SKM-1 treated with dmso at 0.1 percent for 144 hours (cell line): ENCODE data around the gene ATP5PD.
"Not testable (repeated sequence)": the region's sequence is repeated elsewhere in the genome, so short reads cannot be mapped to it uniquely, and the experiment has no call there.

ENCODE experiments used
- DNase-seq: peaks from one replicate; lab custom pipeline; 2025; ENCODE audit not compliant: unreplicated experiment; lab: John Stamatoyannopoulos, UW

Gene ATP5PD

GRCh38 chr17:75059369-75060345, 12.9 kb upstream of the ATP5PD start:
- DNase-seq, result no peak

- DNase-seq, result no peak
These were observed 5.2 kb upstream of the ATP5PD start for GRCh38 chr17:75051941-75052340.

- no peak for DNase-seq
These were observed 2.9 kb upstream of the ATP5PD start for GRCh38 chr17:75049706-75050105.

- DNase-seq, result no peak
These were observed 2.3 kb upstream of the ATP5PD start for GRCh38 chr17:75049057-75049456.

- DNase-seq, result no peak
These were observed 1.6 kb upstream of the ATP5PD start for GRCh38 chr17:75048249-75048878.

- DNase-seq, result no peak
These were observed 779 bp upstream of the ATP5PD start for GRCh38 chr17:75047398-75048098.

- DNase-seq, result not testable (repeated sequence)
These were observed 793 bp downstream of the ATP5PD start for GRCh38 chr17:75045946-75046406.

- DNase-seq, result no peak
These were observed 2.1 kb downstream of the ATP5PD start for GRCh38 chr17:75044716-75045115.

- DNase-seq, result not testable (repeated sequence)
These were observed 3.0 kb downstream of the ATP5PD start for GRCh38 chr17:75043789-75044188.

GRCh38 chr17:75041656-75042280, 5.0 kb downstream of the ATP5PD start:
- no peak for DNase-seq

GRCh38 chr17:75039238-75039637, 7.5 kb downstream of the ATP5PD start:
- peak; percentile 59 for DNase-seq

GRCh38 chr17:75036643-75037268, 10.0 kb downstream of the ATP5PD start:
- DNase-seq, result no peak

GRCh38 chr17:75034236-75034908, 12.4 kb downstream of the ATP5PD start:
- peak; percentile 83 for DNase-seq

GRCh38 chr17:75033346-75034235, 13.2 kb downstream of the ATP5PD start:
- DNase-seq, result peak; percentile 84

GRCh38 chr17:75032720-75033280, 14.0 kb downstream of the ATP5PD start:
- no peak for DNase-seq

GRCh38 chr17:75031972-75032719, 14.6 kb downstream of the ATP5PD start:
- DNase-seq, result no peak

GRCh38 chr17:75030161-75030560, 16.6 kb downstream of the ATP5PD start:
- no peak for DNase-seq

GRCh38 chr17:75026650-75027049, 20.1 kb downstream of the ATP5PD start:
- DNase-seq, result not testable (repeated sequence)
